Endothelial cell of umbilical vein (primary cell): ENCODE results near the gene GDPD3.

Source experiments
- FOS ChIP-seq: IDR thresholded peaks from 2 replicates; pipeline ENCODE4 v1.6.1; 2011; ENCODE audit warnings: mild to moderate bottlenecking, low read length, moderate library complexity, borderline replicate concordance; ENCODE audit not compliant: insufficient read depth
- MYC ChIP-seq: IDR thresholded peaks from one replicate; pipeline ENCODE4 v1.6.1; 2011; ENCODE audit warnings: mild to moderate bottlenecking, low read depth, low read length
- POLR2A ChIP-seq: IDR thresholded peaks from 2 replicates; pipeline ENCODE4 v1.6.1; 2012; ENCODE audit warnings: low read depth, mild to moderate bottlenecking, control low read depth, low read length
- TF ChIP-seq, protein P1 (sequence below), 2 donors: IDR thresholded peaks; 1 replicate in 1 of 2; 2 replicates in 1 of 2; pipeline ENCODE4 v1.5.1; 2011; ENCODE audit warnings: low read length in 2 of 2, mild to moderate bottlenecking in 2 of 2, moderate library complexity in 2 of 2, control low read depth in 1 of 2, inconsistent platforms in 1 of 2, low read depth in 1 of 2; ENCODE audit not compliant: insufficient read depth in 1 of 2; ENCODE audit errors: extremely low read depth in 1 of 2
- TF ChIP-seq, protein P2 (sequence below): IDR thresholded peaks from 2 replicates; pipeline ENCODE4 v1.6.1; 2011; ENCODE audit not compliant: insufficient read depth, insufficient read length

DNA sequence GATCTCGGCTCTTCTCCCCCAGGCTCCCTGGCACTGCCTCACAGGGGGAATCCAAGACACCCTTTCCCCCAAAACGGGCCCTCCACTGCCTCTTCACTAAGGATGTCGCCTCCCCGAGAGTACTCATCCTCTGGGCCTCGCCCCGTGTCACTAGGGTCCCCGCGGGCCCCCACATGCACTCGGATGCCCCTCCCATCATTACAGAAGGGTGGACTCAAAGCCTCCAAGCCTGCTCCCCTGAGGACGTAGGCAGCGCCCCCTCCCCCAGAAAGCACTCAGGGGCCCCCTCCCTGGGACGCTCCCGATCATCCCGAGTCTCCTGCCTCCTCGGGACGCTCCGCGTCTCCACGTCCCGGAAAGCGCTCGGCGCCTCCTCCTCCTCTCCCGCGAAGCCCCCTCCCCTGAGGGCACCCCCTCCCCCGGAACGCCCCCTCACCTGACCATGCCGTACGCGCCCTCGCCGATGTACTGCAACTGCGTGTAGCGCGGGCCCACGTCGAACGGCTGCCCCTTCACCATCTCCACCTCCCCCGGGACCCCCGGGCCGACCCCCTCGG lies 9.3 kb upstream of the GDPD3 start:
- TF ChIP-seq MYC (no peak), POLR2A (peak; percentile 50), FOS (no peak)
- TF ChIP-seq, protein P1, sequence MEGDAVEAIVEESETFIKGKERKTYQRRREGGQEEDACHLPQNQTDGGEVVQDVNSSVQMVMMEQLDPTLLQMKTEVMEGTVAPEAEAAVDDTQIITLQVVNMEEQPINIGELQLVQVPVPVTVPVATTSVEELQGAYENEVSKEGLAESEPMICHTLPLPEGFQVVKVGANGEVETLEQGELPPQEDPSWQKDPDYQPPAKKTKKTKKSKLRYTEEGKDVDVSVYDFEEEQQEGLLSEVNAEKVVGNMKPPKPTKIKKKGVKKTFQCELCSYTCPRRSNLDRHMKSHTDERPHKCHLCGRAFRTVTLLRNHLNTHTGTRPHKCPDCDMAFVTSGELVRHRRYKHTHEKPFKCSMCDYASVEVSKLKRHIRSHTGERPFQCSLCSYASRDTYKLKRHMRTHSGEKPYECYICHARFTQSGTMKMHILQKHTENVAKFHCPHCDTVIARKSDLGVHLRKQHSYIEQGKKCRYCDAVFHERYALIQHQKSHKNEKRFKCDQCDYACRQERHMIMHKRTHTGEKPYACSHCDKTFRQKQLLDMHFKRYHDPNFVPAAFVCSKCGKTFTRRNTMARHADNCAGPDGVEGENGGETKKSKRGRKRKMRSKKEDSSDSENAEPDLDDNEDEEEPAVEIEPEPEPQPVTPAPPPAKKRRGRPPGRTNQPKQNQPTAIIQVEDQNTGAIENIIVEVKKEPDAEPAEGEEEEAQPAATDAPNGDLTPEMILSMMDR (IDR thresholded peaks at IDR 0.05; ENCODE audit: extremely low read depth in 1 of 2, insufficient read depth in 1 of 2, low read depth in 1 of 2, low read length in 2 of 2) = no peak
- TF ChIP-seq, protein P2, sequence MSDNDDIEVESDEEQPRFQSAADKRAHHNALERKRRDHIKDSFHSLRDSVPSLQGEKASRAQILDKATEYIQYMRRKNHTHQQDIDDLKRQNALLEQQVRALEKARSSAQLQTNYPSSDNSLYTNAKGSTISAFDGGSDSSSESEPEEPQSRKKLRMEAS = no peak
